Endometrial microvascular endothelial cells (primary cell): ENCODE results near the gene TICRR. TPM values are rescaled to one million over a fixed set of nuclear protein-coding genes. Genes with fewer than 3 reads are reported as not detected.
"Not testable (repeated sequence)": the region's sequence is repeated elsewhere in the genome, so short reads cannot be mapped to it uniquely, and the experiment has no call there.

Experiments
- in situ Hi-C: cut with HindIII; loops from 2 replicates; pipeline ENCODE4 v1.10.0; 2017; ENCODE audit warnings: low sequenced_read_pairs, low pct_unique_long_range_greater_than_20kb; ENCODE audit errors: inconsistent ontology term
- total RNA-seq: library from RNA; depleted of rRNA; stranded (reverse); fragments of >200 nt; gene quantifications from one replicate; pipeline ENCODE4 v1.2.3, GENCODE V29; 2015; ENCODE audit errors: inconsistent ontology term

TICRR gene
- total RNA-seq, 1 donor from 2014 or later, result 6.9 TPM

- in situ Hi-C loops, result no loop called here
Observed at GRCh38 chr15:89566181-89566580, 9.1 kb upstream of the TICRR start.

- in situ Hi-C loops, result no loop called here
Observed at GRCh38 chr15:89566621-89567294, 8.5 kb upstream of the TICRR start.

GRCh38 chr15:89569090-89569745 lies 6.1 kb upstream of the TICRR start:
- in situ Hi-C loops, result no loop called here

GRCh38 chr15:89575656-89576416 lies 567 bp downstream of the TICRR start:
- in situ Hi-C loops, result no loop called here

GRCh38 chr15:89576417-89576773 lies 1.1 kb downstream of the TICRR start:
- in situ Hi-C loops, result no loop called here

- in situ Hi-C loops, result no loop called here
Observed at GRCh38 chr15:89577776-89578115, 2.5 kb downstream of the TICRR start.

- in situ Hi-C loops, result no loop called here
Observed at GRCh38 chr15:89578146-89578545, 2.9 kb downstream of the TICRR start.

- in situ Hi-C loops, result not testable (repeated sequence)
Observed at GRCh38 chr15:89580747-89581146, 5.5 kb downstream of the TICRR start.

- in situ Hi-C loops, result no loop called here
Observed at GRCh38 chr15:89586651-89587050, 11.4 kb downstream of the TICRR start.

- in situ Hi-C loops, result no loop called here
Observed at GRCh38 chr15:89587955-89588354, 12.7 kb downstream of the TICRR start.

- in situ Hi-C loops, result no loop called here
Observed at GRCh38 chr15:89591834-89592233, 16.6 kb downstream of the TICRR start.

GRCh38 chr15:89593018-89593417 lies 17.7 kb downstream of the TICRR start:
- in situ Hi-C loops, result no loop called here

- in situ Hi-C loops, result no loop called here
Observed at GRCh38 chr15:89599021-89599420, 23.8 kb downstream of the TICRR start.

- in situ Hi-C loops, result no loop called here
Observed at GRCh38 chr15:89611317-89611716, 36.0 kb downstream of the TICRR start.

GRCh38 chr15:89613031-89613430 lies 37.8 kb downstream of the TICRR start:
- in situ Hi-C loops, result no loop called here

GRCh38 chr15:89614164-89614563 lies 38.9 kb downstream of the TICRR start:
- in situ Hi-C loops, result no loop called here

- in situ Hi-C loops, result no loop called here
Observed at GRCh38 chr15:89615135-89615534, 39.9 kb downstream of the TICRR start.

- in situ Hi-C loops, result no loop called here
Observed at GRCh38 chr15:89616228-89616627, 41.0 kb downstream of the TICRR start.

- in situ Hi-C loops, result no loop called here
Observed at GRCh38 chr15:89621547-89621946, 46.3 kb downstream of the TICRR start.

- in situ Hi-C loops, result no loop called here
Observed at GRCh38 chr15:89623165-89623564, 47.9 kb downstream of the TICRR start.
